ENCODE results near the gene MLC1.

DNA sequence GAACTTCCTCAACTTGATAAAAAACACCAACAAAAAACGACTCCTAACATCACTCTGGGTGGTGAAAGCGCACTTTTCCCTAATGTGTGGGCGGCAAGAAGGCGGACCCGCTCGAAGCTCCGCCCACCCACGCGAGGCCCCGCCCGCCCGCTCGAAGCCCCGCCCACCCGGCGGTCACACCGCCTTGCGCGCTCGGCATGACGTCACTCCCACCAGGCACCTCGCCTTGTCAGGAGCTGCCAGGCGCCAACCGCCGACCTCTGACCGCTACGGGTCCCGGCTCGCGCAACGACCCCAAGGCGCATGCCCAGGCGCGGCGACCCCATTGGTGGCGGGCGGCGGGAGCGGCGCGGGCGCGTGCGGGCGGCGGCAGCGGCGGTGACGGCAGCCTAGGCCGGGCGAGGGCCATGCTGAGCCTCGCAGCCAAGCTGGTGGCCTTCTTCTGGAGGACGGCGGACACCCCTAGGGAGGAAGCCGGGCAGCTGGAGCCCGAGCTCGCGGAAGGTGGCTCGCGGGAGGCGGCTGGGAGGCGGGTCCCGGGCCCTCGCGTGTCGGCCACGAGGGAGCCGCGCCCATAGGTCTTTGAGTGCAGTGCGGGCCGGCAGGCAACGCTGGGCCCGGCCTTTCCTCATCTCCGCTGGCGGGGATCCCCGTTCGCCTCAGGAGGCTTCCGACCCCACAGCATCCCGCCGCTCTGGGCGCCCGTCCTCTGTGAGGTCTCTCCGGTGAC is 4.6 kb upstream of the MLC1 start, which contains the start of gene MOV10L1:
- TF ChIP-seq, protein P1, sequence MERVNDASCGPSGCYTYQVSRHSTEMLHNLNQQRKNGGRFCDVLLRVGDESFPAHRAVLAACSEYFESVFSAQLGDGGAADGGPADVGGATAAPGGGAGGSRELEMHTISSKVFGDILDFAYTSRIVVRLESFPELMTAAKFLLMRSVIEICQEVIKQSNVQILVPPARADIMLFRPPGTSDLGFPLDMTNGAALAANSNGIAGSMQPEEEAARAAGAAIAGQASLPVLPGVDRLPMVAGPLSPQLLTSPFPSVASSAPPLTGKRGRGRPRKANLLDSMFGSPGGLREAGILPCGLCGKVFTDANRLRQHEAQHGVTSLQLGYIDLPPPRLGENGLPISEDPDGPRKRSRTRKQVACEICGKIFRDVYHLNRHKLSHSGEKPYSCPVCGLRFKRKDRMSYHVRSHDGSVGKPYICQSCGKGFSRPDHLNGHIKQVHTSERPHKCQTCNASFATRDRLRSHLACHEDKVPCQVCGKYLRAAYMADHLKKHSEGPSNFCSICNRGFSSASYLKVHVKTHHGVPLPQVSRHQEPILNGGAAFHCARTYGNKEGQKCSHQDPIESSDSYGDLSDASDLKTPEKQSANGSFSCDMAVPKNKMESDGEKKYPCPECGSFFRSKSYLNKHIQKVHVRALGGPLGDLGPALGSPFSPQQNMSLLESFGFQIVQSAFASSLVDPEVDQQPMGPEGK (CRISPR knock-in tag; IDR thresholded peaks at IDR 0.05; ENCODE audit: borderline replicate concordance) = no peak
- TF ChIP-seq TOX (CRISPR knock-in tag; IDR thresholded peaks at IDR 0.05; ENCODE audit: borderline replicate concordance) (no peak), CREB5 (CRISPR knock-in tag; IDR thresholded peaks at IDR 0.05; ENCODE audit: low read depth) (no peak), CSDC2 (CRISPR knock-in tag; IDR thresholded peaks at IDR 0.05) (no peak), CSRNP3 (CRISPR knock-in tag; IDR thresholded peaks at IDR 0.05) (no peak), BACH2 (CRISPR knock-in tag; IDR thresholded peaks at IDR 0.05; ENCODE audit: borderline replicate concordance) (no peak), ZFP30 (CRISPR knock-in tag; IDR thresholded peaks at IDR 0.05) (no peak), OSR1 (CRISPR knock-in tag; IDR thresholded peaks at IDR 0.05) (no peak)

Measured in SK-N-SH treated with all-trans-retinoic acid at 6 μM for 48 hours (cell line).